SIG-M5 treated with dmso at 0.1 percent for 504 hours (cell line): ENCODE data around the gene SPDYE6.
"Not testable (repeated sequence)": the region's sequence is repeated elsewhere in the genome, so short reads cannot be mapped to it uniquely, and the experiment has no call there.

ENCODE experiments used
- DNase-seq: peaks from one replicate; lab custom pipeline; 2025; ENCODE audit not compliant: unreplicated experiment; lab: John Stamatoyannopoulos, UW

The SPDYE6 gene

GRCh38 chr7:102364394-102364886 is 8.2 kb upstream of the SPDYE6 start:
- not testable (repeated sequence) for DNase-seq

GRCh38 chr7:102363549-102364393 is 7.5 kb upstream of the SPDYE6 start:
- peak; percentile 99 for DNase-seq

GRCh38 chr7:102346983-102347382 is 9.3 kb downstream of the SPDYE6 start:
- not testable (repeated sequence) for DNase-seq

- not testable (repeated sequence) for DNase-seq
These were observed 15.5 kb downstream of the SPDYE6 start for GRCh38 chr7:102340599-102341368.

- DNase-seq, result not testable (repeated sequence)
These were observed 18.8 kb downstream of the SPDYE6 start for GRCh38 chr7:102337420-102337819.

GRCh38 chr7:102337002-102337401 is 19.2 kb downstream of the SPDYE6 start:
- not testable (repeated sequence) for DNase-seq

GRCh38 chr7:102335574-102335973 is 20.7 kb downstream of the SPDYE6 start:
- DNase-seq, result not testable (repeated sequence)

- not testable (repeated sequence) for DNase-seq
These were observed 25.4 kb downstream of the SPDYE6 start for GRCh38 chr7:102330666-102331460.

- DNase-seq, result peak; percentile 27
These were observed 26.9 kb downstream of the SPDYE6 start for GRCh38 chr7:102329366-102329765.

- DNase-seq, result not testable (repeated sequence)
These were observed 27.4 kb downstream of the SPDYE6 start for GRCh38 chr7:102328863-102329262.

GRCh38 chr7:102327183-102327582 is 29.1 kb downstream of the SPDYE6 start:
- DNase-seq, result not testable (repeated sequence)

GRCh38 chr7:102326157-102326889 is 29.9 kb downstream of the SPDYE6 start:
- DNase-seq, result no peak

GRCh38 chr7:102325106-102325505 is 31.1 kb downstream of the SPDYE6 start:
- DNase-seq, result not testable (repeated sequence)

GRCh38 chr7:102323914-102324195 is 32.4 kb downstream of the SPDYE6 start:
- DNase-seq, result no peak

GRCh38 chr7:102322202-102322715 is 34.0 kb downstream of the SPDYE6 start:
- DNase-seq, result no peak

GRCh38 chr7:102321351-102322201 is 34.7 kb downstream of the SPDYE6 start:
- no peak for DNase-seq

GRCh38 chr7:102320601-102321350 is 35.5 kb downstream of the SPDYE6 start:
- DNase-seq, result no peak

GRCh38 chr7:102320181-102320580 is 36.1 kb downstream of the SPDYE6 start:
- no peak for DNase-seq

GRCh38 chr7:102319671-102320070 is 36.6 kb downstream of the SPDYE6 start:
- DNase-seq, result no peak
